H1 (cell line): ENCODE data around the gene RNF123. TPM values are rescaled to one million over a fixed set of nuclear protein-coding genes. Genes with fewer than 3 reads are reported as not detected.

ENCODE experiments used
- CTCF ChIA-PET: fragments of 300-600 bp; sonication (Branson Sonifier 250); formaldehyde crosslinking; loops from one replicate; lab custom pipeline; 2021; ENCODE audit not compliant: partially characterized antibody; lab: Charles Lee
- POLR2A ChIA-PET: fragments of 300-600 bp; sonication (Branson Sonifier 250); formaldehyde crosslinking; loops from one replicate; lab custom pipeline; 2021; ENCODE audit warnings: inconsistent platforms; ENCODE audit not compliant: partially characterized antibody; lab: Charles Lee
- DNase-seq, 2 experiments: peaks; one replicate each; pipeline versions ENCODE4 v3.0.0 to v3.0.0-alpha.2; 2010 to 2022; ENCODE audit warnings: low spot score in 2 of 2, low read depth in 1 of 2, mixed read lengths in 1 of 2
- FAIRE-seq: peaks from 2 replicates; lab custom pipeline; 2011; peaks lifted over from hg19 to GRCh38; lab: Jason Lieb, UNC
- H2AFZ ChIP-seq: 2 replicates; pipeline ENCODE4 v1.8.1; 2012; ENCODE audit warnings: low read length, inconsistent platforms
- H2AK5ac ChIP-seq: 2 replicates; pipeline ENCODE4 v1.6.1; 2013; ENCODE audit warnings: low read depth, low read length
- H2BK120ac ChIP-seq: replicated peaks from 2 replicates; pipeline ENCODE3; 2013; ENCODE audit warnings: low read depth, low read length, inconsistent platforms
- H2BK12ac ChIP-seq: 2 replicates; pipeline ENCODE4 v1.6.1; 2013; ENCODE audit warnings: low read depth, low read length
- H2BK15ac ChIP-seq: 2 replicates; pipeline ENCODE4 v1.6.1; 2013; ENCODE audit warnings: low read length
- H2BK20ac ChIP-seq: 2 replicates; pipeline ENCODE4 v1.6.1; 2013; ENCODE audit warnings: low read length
- H2BK5ac ChIP-seq: 2 replicates; pipeline ENCODE4 v1.6.1; 2013; ENCODE audit warnings: low read depth, low read length
- H3K14ac ChIP-seq: 2 replicates; pipeline ENCODE4 v1.6.1; 2013; ENCODE audit warnings: inconsistent platforms; ENCODE audit not compliant: insufficient read length
- H3K18ac ChIP-seq: 2 replicates; pipeline ENCODE4 v1.6.1; 2013; ENCODE audit warnings: low read length; ENCODE audit errors: extremely low read depth
- H3K23ac ChIP-seq: 2 replicates; pipeline ENCODE4 v1.6.1; 2013; ENCODE audit warnings: inconsistent platforms; ENCODE audit not compliant: insufficient read length
- H3K23me2 ChIP-seq: 2 replicates; pipeline ENCODE4 v1.6.1; 2013; ENCODE audit warnings: low read depth, low read length
- H3K27ac ChIP-seq: 2 replicates; pipeline ENCODE4 v1.6.1; 2011; ENCODE audit warnings: low read depth, low read length, inconsistent platforms
- H3K27me3 ChIP-seq, 4 experiments: replicated peaks in 1 of 4; 1 replicate in 1 of 4; 2 replicates in 3 of 4; pipeline versions ENCODE4 v1.6.1 to v1.8.1; 2011 to 2013; ENCODE audit warnings: low read length in 3 of 4, mild to moderate bottlenecking in 3 of 4, inconsistent platforms in 2 of 4, mixed read lengths in 2 of 4, moderate library complexity in 1 of 4; ENCODE audit not compliant: control insufficient read depth in 3 of 4, insufficient read depth in 3 of 4; ENCODE audit errors: extremely low read depth in 1 of 4
- H3K36me3 ChIP-seq, 4 experiments: 2 replicates each; pipeline versions ENCODE4 v1.6.1 to v1.8.1; 2011 to 2013; ENCODE audit warnings: mild to moderate bottlenecking in 4 of 4, low read length in 3 of 4, moderate library complexity in 2 of 4, control low read depth in 1 of 4, inconsistent platforms in 1 of 4; ENCODE audit not compliant: insufficient read depth in 4 of 4, control insufficient read depth in 2 of 4
- H3K4ac ChIP-seq: replicated peaks from 2 replicates; pipeline ENCODE3; 2013; ENCODE audit warnings: low read length, low read depth, mixed read lengths, inconsistent platforms; ENCODE audit not compliant: insufficient read length
- H3K4me1 ChIP-seq, 4 experiments: replicated peaks in 1 of 4; 1 replicate in 1 of 4; 2 replicates in 3 of 4; pipeline versions ENCODE4 v1.6.1 to v1.8.1; 2011 to 2013; ENCODE audit warnings: low read length in 3 of 4, inconsistent platforms in 2 of 4, mixed read lengths in 1 of 4; ENCODE audit not compliant: insufficient read depth in 4 of 4, control insufficient read depth in 3 of 4
- H3K4me2 ChIP-seq, 2 experiments: 2 replicates each; pipeline versions ENCODE4 v1.6.1 to v1.8.1; 2011 to 2013; ENCODE audit warnings: low read depth in 2 of 2, low read length in 2 of 2, control low read depth in 1 of 2, inconsistent platforms in 1 of 2, mild to moderate bottlenecking in 1 of 2; ENCODE audit not compliant: insufficient read depth in 1 of 2
- H3K4me3 ChIP-seq, 4 experiments: fragments of 200-600, 300-600 bp in 1 of 4; sonication (generic), shearing (Covaris generic), sonication (Bioruptor Twin) in 1 of 4; 2 replicates each; pipeline versions ENCODE4 v1.5.1 to v1.8.1; 2011 to 2016; ENCODE audit warnings: low read length in 4 of 4, low read depth in 3 of 4, control low read depth in 2 of 4, inconsistent platforms in 2 of 4, mild to moderate bottlenecking in 2 of 4, mixed read lengths in 1 of 4, moderate library complexity in 1 of 4; ENCODE audit not compliant: insufficient read depth in 2 of 4; ENCODE audit errors: extremely low read depth in 1 of 4
- H3K56ac ChIP-seq: replicated peaks from 2 replicates; pipeline ENCODE3; 2013; ENCODE audit warnings: low read depth, mild to moderate bottlenecking, mixed read lengths, low read length, inconsistent platforms; ENCODE audit not compliant: insufficient read length
- H3K79me1 ChIP-seq: 2 replicates; pipeline ENCODE4 v1.6.1; 2013; ENCODE audit warnings: low read depth, low read length, control low read depth
- H3K79me2 ChIP-seq, 2 experiments: 2 replicates each; pipeline versions ENCODE4 v1.6.1 to v1.8.1; 2012 to 2013; ENCODE audit warnings: low read length in 2 of 2, mild to moderate bottlenecking in 2 of 2, inconsistent platforms in 1 of 2; ENCODE audit not compliant: insufficient read depth in 2 of 2, control insufficient read depth in 1 of 2
- H3K9ac ChIP-seq, 4 experiments: replicated peaks in 1 of 4; 1 replicate in 1 of 4; 2 replicates in 3 of 4; pipeline versions ENCODE4 v1.6.1 to v1.8.1; 2011 to 2013; ENCODE audit warnings: low read depth in 3 of 4, low read length in 3 of 4, control low read depth in 2 of 4, mild to moderate bottlenecking in 2 of 4, moderate library complexity in 2 of 4, inconsistent platforms in 1 of 4; ENCODE audit errors: extremely low read depth in 1 of 4
- H3K9me3 ChIP-seq, 2 experiments: 2 replicates each; pipeline versions ENCODE4 v1.6.1 to v1.8.1; 2012 to 2013; ENCODE audit warnings: mild to moderate bottlenecking in 2 of 2, moderate library complexity in 2 of 2, control low read depth in 1 of 2, inconsistent platforms in 1 of 2, low read depth in 1 of 2, low read length in 1 of 2, mixed read lengths in 1 of 2; ENCODE audit not compliant: insufficient read depth in 2 of 2
- H4K20me1 ChIP-seq, 2 experiments: replicated peaks in 1 of 2; 2 replicates each; pipeline versions ENCODE3 to v1.8.1; 2011 to 2013; ENCODE audit warnings: inconsistent platforms in 2 of 2, low read length in 2 of 2, mild to moderate bottlenecking in 1 of 2; ENCODE audit not compliant: insufficient read depth in 2 of 2, control insufficient read depth in 1 of 2
- H4K5ac ChIP-seq: 2 replicates; pipeline ENCODE4 v1.6.1; 2013; ENCODE audit warnings: low read length, low read depth, mixed read lengths, inconsistent platforms; ENCODE audit not compliant: insufficient read length
- H4K8ac ChIP-seq: 2 replicates; pipeline ENCODE4 v1.8.0; 2013; ENCODE audit warnings: mild to moderate bottlenecking, moderate library complexity, low read length, inconsistent platforms; ENCODE audit not compliant: insufficient read depth; ENCODE audit errors: extremely low read depth
- H4K91ac ChIP-seq: replicated peaks from 2 replicates; pipeline ENCODE3; 2013; ENCODE audit warnings: low read length, mixed read lengths, inconsistent platforms; ENCODE audit not compliant: insufficient read length
- ATF3 ChIP-seq: IDR thresholded peaks from 2 replicates; pipeline ENCODE4 v1.6.1; 2011; ENCODE audit warnings: low read depth, mild to moderate bottlenecking, low read length; ENCODE audit not compliant: insufficient read depth
- CBX5 ChIP-seq: fragments of 300-800, 300-1000 bp; sonication (generic); IDR thresholded peaks from 2 replicates; pipeline ENCODE4 v1.7.1; 2016; ENCODE audit warnings: antibody characterized with exemption, low read length, low read depth
- EZH2 ChIP-seq: fragments of 200-600 bp; sonication (generic); IDR thresholded peaks from 2 replicates; pipeline ENCODE4 v1.7.1; 2012; ENCODE audit warnings: low read depth, mild to moderate bottlenecking, moderate library complexity, low read length, inconsistent platforms; ENCODE audit not compliant: severe bottlenecking
- FOSL1 ChIP-seq: IDR thresholded peaks from 2 replicates; pipeline ENCODE4 v1.6.1; 2011; ENCODE audit warnings: mild to moderate bottlenecking, low read depth, low read length, moderate library complexity; ENCODE audit not compliant: insufficient read depth
- MAX ChIP-seq: IDR thresholded peaks from 2 replicates; pipeline ENCODE4 v1.6.1; 2012; ENCODE audit warnings: inconsistent platforms
- PHF8 ChIP-seq: fragments of 200-600 bp; sonication (generic); conservative IDR thresholded peaks from 2 replicates; pipeline ENCODE4 v1.7.1; 2012; ENCODE audit warnings: low read depth, mild to moderate bottlenecking, inconsistent platforms, low read length, moderate library complexity
- POU5F1 ChIP-seq: IDR thresholded peaks from 2 replicates; pipeline ENCODE4 v1.6.1; 2011; ENCODE audit warnings: low read depth, mild to moderate bottlenecking, low read length, moderate library complexity
- RNF2 ChIP-seq: fragments of 200-900, 300-1000 bp; sonication (generic); IDR thresholded peaks from 2 replicates; pipeline ENCODE4 v1.7.1; 2016; ENCODE audit warnings: borderline replicate concordance, low read depth, mild to moderate bottlenecking, antibody characterized with exemption, low read length; ENCODE audit not compliant: poor library complexity, severe bottlenecking; ENCODE audit errors: missing control alignments
- WGBS, 2 experiments: shearing (Covaris generic) in 1 of 2; methylation state at CpG; one replicate each; pipeline versions ENCODE4 v1.1.6 to v1.1.7; 2013 to 2015; ENCODE audit warnings: low lambda C conversion rate in 2 of 2, mixed read lengths in 2 of 2, inconsistent platforms in 1 of 2, low coverage in 1 of 2, missing lambda C conversion rate in 1 of 2; ENCODE audit not compliant: insufficient replicate concordance in 2 of 2, insufficient coverage in 1 of 2, insufficient read length in 1 of 2; ENCODE audit errors: extremely low coverage in 1 of 2, missing lambda C conversion rate in 1 of 2; 5-methylcytosine and 5-hydroxymethylcytosine counted together
- polyA plus RNA-seq, 7 experiments: library from polyadenylated mRNA; depleted of rRNA in 3 of 7; stranded (reverse) in 5 of 7; unstranded in 2 of 7; fragments of >200 nt in 5 of 7; fragments of 200-250 nt in 2 of 7; gene quantifications; 1 replicate in 5 of 7; 2 replicates in 1 of 7; 4 replicates in 1 of 7; pipeline versions ENCODE4 v1.2.1 to v1.2.3, GENCODE V29; 2011 to 2013; ENCODE audit warnings: missing spikeins in 2 of 7, mixed read lengths in 2 of 7
- total RNA-seq: library from RNA; stranded (reverse); fragmentation: NEBNext Ultra II Directional; extraction: Animal tissue kit (Norgen Biotek cat#: 25700); gene quantifications from 2 replicates; pipeline ENCODE4 v1.2.1, GENCODE V29; 2021

The RNF123 gene
- total and polyA plus RNA-seq, 2 of the 8 experiments (the other 6 are each of a cell fraction or from before 2014, with no cell fraction given), result 30.5 to 57.7 TPM

GRCh38 chr3:49727154-49727923 lies 38.0 kb downstream of the RNF123 start:
- Histone ChIP-seq H4K20me1 (peaks cover 2 to 10% of the 10 kb centered on the region in 2 experiments), H4K8ac (no peak overlapping the region), H3K56ac (no peak overlapping the region), H3K79me1 (peaks cover 5% of the 10 kb centered on the region; the same call in 1 of the 2 replicates), H3K23me2 (peaks cover 6% of the 10 kb centered on the region; the same call in 1 of the 2 replicates), H3K23ac (no peak overlapping the region), H3K4ac (no peak overlapping the region), H2BK15ac (no peak overlapping the region), H3K18ac (no peak overlapping the region), H2AFZ (no peak overlapping the region), H3K27ac (no peak overlapping the region), H3K27me3 (no peaks in the 10 kb centered on the region), H4K5ac (no peak overlapping the region), H2BK20ac (no peak overlapping the region), H3K36me3 (peaks cover 4 to 26% (median 21%) of the 10 kb centered on the region in 4 experiments), H3K4me3 (no peak overlapping the region), H4K91ac (no peak overlapping the region), H3K14ac (no peak overlapping the region), H3K4me1 (peaks cover 0 to 15% (median 8%) of the 10 kb centered on the region in 4 experiments; a peak in 6 of 7 replicates), H2AK5ac (no peak overlapping the region), H2BK5ac (no peak overlapping the region), H3K9me3 (no peaks in the 10 kb centered on the region), H3K79me2 (peaks cover 0 to 8% of the 10 kb centered on the region in 2 experiments; a peak in 1 of 4 replicates), H2BK120ac (no peak overlapping the region), H3K9ac (no peak overlapping the region), H3K4me2 (no peak overlapping the region), H2BK12ac (no peak overlapping the region)
- FAIRE-seq, result no peak
- ChIA-PET POLR2A (interaction anchor here (1.2 to 4.8 kb wide), 3 partner anchors 9 to 59 kb away, joined by 6 to 18 read pairs (median 6); partner anchors contain the start of gene IP6K1), CTCF (interaction anchor here (0.6 kb wide), 2 partner anchors 160 to 315 kb away, joined by 3 to 4 read pairs; no protein-coding TSS in a partner anchor)
- no peak for DNase-seq
- 91% methylated on average over 19 of the region's 19 CpGs; no CpG with 5 or more reads in 1 of the 2 experiments for WGBS, 2 experiments
- TF ChIP-seq CBX5, result no peak
- TF ChIP-seq RNF2, result no peak
- no peak for TF ChIP-seq POU5F1
- TF ChIP-seq ATF3, result no peak
- TF ChIP-seq FOSL1, result no peak
- no peak for TF ChIP-seq MAX
- no peak for TF ChIP-seq PHF8
- TF ChIP-seq EZH2, result no peak
